Ovary (tissue), 3 donors: ENCODE measurements around the gene KIF9.

ENCODE experiments used
- CTCF ChIP-seq, 3 donors: fragments of 450-650 bp in 2 of 3; fragments of 200-600 bp in 1 of 3; IDR thresholded peaks; one replicate each; pipeline versions ENCODE4 v1.5.1 to v1.8.0; 2016 to 2022; ENCODE audit warnings: antibody characterized with exemption in 3 of 3, mild to moderate bottlenecking in 1 of 3
- POLR2A ChIP-seq: fragments of 450-650 bp; IDR thresholded peaks from one replicate; pipeline ENCODE4 v1.6.1; 2017; ENCODE audit warnings: antibody characterized with exemption, mild to moderate bottlenecking, moderate library complexity
- donor health status: DM: no; HTN: no; CAD: no.

GRCh38 chr3:47223755-47224154 lies 58.8 kb downstream of the KIF9 start:
- TF ChIP-seq CTCF (IDR thresholded peaks at IDR 0.05), result no peak
- TF ChIP-seq POLR2A, result no peak
